Progenitor cell of endocrine pancreas (in vitro differentiated cells): ENCODE data around the gene CIB1. TPM values are rescaled to one million over a fixed set of nuclear protein-coding genes. Genes with fewer than 3 reads are reported as not detected.
A peak's percentile ranks its signal among the peaks of the same experiment; 100 is the strongest.

ENCODE experiments used
- DNase-seq: peaks from one replicate; pipeline ENCODE4 v3.0.0; 2021; ENCODE audit warnings: low spot score; ENCODE audit not compliant: unreplicated experiment
- H3K27ac Mint-ChIP-seq: 2 replicates; pipeline ENCODE4 v1.8.0; 2021; ENCODE audit warnings: mild to moderate bottlenecking, moderate library complexity, mixed read lengths
- H3K27me3 Mint-ChIP-seq: 2 replicates; pipeline ENCODE4 v1.8.0; 2021; ENCODE audit warnings: mixed read lengths
- H3K36me3 Mint-ChIP-seq: 2 replicates; pipeline ENCODE4 v1.8.0; 2022; ENCODE audit warnings: mixed read lengths; ENCODE audit not compliant: insufficient read depth
- H3K4me1 Mint-ChIP-seq: 2 replicates; pipeline ENCODE4 v1.8.0; 2021; ENCODE audit warnings: low read depth, mixed read lengths
- H3K4me3 Mint-ChIP-seq: 2 replicates; pipeline ENCODE4 v1.8.0; 2021; ENCODE audit warnings: low read depth, mild to moderate bottlenecking, moderate library complexity, mixed read lengths
- H3K9me3 Mint-ChIP-seq: 2 replicates; pipeline ENCODE4 v1.8.0; 2021; ENCODE audit warnings: low read depth, mixed read lengths
- total RNA-seq: library from RNA; stranded (reverse); gene quantifications from 2 replicates; pipeline ENCODE4 v1.2.1, GENCODE V29; 2021
- TF ChIP-seq, protein P1 (sequence below): fragments of 200-600 bp; sonication (generic); IDR thresholded peaks from one replicate; pipeline ENCODE4 v1.5.0; 2021; ENCODE audit warnings: antibody characterized with exemption, mild to moderate bottlenecking; ENCODE audit not compliant: unreplicated experiment

The CIB1 gene
- total RNA-seq, 1 donor from 2014 or later = 28.3 TPM

DNA sequence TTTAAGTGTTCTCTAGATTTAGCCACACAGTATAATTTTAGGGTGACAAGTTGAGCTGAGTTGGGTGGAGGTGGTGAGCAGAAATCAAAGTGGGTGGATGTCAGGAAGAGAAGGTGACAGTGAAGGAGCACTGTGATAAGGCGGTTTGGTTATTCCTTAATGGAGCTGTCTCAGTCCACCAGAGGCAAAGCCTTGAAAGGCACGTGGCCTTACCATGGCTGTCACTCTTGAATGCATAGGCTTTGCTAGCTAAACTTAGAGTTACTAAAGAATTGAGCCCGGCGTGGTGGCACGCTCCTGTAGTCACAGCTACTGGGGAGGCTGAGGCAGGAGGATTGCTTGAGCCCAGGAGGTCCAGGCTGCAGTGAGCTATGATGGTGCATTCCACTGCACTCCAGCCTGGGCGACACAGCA, 15.1 kb upstream of the CIB1 start:
- Mint-ChIP-seq H3K4me1 (no peaks in the 10 kb centered on the region), H3K36me3 (no peaks in the 10 kb centered on the region), H3K9me3 (no peaks in the 10 kb centered on the region), H3K27ac (peak overlapping the region; percentile 58), H3K27me3 (peaks cover 13% of the 10 kb centered on the region), H3K4me3 (peak overlapping the region; percentile 74)
- TF ChIP-seq, protein P1, sequence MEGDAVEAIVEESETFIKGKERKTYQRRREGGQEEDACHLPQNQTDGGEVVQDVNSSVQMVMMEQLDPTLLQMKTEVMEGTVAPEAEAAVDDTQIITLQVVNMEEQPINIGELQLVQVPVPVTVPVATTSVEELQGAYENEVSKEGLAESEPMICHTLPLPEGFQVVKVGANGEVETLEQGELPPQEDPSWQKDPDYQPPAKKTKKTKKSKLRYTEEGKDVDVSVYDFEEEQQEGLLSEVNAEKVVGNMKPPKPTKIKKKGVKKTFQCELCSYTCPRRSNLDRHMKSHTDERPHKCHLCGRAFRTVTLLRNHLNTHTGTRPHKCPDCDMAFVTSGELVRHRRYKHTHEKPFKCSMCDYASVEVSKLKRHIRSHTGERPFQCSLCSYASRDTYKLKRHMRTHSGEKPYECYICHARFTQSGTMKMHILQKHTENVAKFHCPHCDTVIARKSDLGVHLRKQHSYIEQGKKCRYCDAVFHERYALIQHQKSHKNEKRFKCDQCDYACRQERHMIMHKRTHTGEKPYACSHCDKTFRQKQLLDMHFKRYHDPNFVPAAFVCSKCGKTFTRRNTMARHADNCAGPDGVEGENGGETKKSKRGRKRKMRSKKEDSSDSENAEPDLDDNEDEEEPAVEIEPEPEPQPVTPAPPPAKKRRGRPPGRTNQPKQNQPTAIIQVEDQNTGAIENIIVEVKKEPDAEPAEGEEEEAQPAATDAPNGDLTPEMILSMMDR = no peak
- no peak for DNase-seq

DNA sequence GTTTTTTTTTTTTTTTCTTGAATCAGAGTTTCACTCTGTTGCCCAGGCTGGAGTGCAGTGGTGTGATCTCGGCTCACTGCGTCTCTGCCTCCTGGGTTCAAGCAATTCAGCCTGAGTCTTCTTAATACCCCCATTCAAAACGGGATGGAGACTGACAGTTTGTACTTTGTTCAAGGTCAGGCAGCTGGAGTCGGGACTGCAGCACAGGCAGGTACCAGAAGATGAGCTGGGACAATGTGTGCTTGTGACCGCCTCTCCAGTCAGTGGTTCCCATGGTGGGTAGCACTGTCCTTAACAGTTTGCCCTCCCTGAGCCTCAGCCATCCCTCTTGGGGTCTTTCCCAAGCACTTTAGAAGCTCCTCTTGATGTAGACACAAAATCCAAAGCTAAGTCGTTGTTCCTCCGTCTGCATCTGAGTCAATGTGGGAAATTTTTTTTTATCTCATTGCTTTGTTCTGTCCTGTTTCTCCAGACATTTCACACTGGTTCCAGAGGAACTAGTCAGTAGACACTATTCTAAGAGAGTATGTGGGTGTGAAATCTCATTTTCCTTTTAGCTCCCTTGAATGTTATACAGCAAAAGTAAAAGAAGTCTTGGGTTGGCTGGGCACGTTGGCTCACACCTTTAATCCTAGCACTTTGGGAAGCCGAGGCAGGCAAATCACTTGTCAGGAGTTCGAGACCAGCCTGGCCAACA, 10.3 kb upstream of the CIB1 start:
- Mint-ChIP-seq H3K36me3 (peaks cover 2% of the 10 kb centered on the region), H3K4me3 (no peak overlapping the region), H3K27me3 (peaks cover 3% of the 10 kb centered on the region), H3K4me1 (no peaks in the 10 kb centered on the region), H3K9me3 (no peaks in the 10 kb centered on the region), H3K27ac (no peak overlapping the region)
- TF ChIP-seq, protein P1 = no peak
- no peak for DNase-seq

DNA sequence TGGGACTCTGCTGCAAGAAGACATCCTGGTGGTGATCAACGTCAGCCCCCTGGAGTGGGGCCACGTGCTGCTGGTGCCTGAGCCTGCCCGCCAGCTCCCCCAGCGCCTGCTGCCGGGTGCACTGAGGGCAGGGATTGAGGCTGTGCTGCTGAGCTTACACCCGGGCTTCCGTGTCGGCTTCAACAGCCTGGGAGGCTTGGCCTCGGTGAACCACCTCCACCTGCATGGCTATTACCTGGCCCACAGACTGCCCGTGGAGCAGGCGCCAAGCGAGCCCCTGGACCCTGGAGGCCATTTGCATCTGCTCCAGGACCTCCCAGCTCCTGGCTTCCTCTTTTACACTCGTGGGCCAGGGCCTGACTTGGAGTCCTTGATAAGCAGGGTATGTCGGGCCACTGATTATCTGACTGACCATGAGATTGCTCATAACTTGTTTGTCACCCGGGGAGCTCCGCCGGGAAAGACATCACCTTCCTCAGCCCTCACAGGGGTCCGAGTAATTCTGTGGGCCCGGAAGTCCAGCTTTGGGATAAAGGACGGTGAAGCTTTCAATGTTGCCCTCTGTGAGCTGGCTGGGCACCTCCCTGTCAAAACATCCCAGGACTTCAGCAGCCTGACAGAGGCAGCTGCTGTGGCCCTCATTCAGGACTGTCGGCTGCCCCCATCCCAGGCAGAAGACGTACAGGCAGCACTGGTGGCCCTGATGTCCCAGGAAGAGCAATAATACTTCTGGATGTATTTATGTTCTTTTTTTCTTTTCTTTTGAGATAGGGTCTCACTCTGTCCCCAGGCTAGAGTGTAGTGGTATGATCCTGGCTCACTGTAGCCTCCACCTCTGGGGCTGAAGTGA, 7.8 kb upstream of the CIB1 start:
- TF ChIP-seq, protein P1 = no peak
- Mint-ChIP-seq H3K36me3 (peaks cover 6% of the 10 kb centered on the region), H3K4me3 (no peak overlapping the region), H3K4me1 (no peaks in the 10 kb centered on the region), H3K27ac (no peak overlapping the region), H3K9me3 (no peaks in the 10 kb centered on the region), H3K27me3 (peaks cover 3% of the 10 kb centered on the region)
- no peak for DNase-seq

DNA sequence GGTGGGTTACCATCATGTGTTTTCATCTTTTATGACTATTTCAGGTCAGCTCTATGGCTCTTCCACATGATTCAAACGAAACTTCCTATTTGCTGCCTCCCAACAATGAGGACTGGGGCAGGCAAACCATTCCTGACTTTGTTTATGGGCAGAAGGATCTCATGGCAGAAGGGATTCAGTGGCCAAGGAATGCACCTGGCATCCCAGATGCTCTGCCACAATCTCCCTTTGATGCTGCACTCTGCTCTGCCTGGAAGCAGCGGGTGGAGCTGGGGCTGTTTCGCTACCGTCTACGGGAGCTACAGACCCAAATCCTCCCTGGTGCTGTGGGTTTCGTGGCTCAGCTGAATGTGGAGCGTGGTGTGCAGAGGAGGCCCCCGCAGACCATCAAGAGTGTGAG, 7.1 kb upstream of the CIB1 start:
- H3K9me3 Mint-ChIP-seq = no peaks in the 10 kb centered on the region
- TF ChIP-seq, protein P1 = no peak
- DNase-seq = no peak
- no peak overlapping the region for H3K27ac Mint-ChIP-seq
- no peaks in the 10 kb centered on the region for H3K4me1 Mint-ChIP-seq
- no peak overlapping the region for H3K4me3 Mint-ChIP-seq
- H3K36me3 Mint-ChIP-seq = peaks cover 6% of the 10 kb centered on the region
- no peaks in the 10 kb centered on the region for H3K27me3 Mint-ChIP-seq

DNA sequence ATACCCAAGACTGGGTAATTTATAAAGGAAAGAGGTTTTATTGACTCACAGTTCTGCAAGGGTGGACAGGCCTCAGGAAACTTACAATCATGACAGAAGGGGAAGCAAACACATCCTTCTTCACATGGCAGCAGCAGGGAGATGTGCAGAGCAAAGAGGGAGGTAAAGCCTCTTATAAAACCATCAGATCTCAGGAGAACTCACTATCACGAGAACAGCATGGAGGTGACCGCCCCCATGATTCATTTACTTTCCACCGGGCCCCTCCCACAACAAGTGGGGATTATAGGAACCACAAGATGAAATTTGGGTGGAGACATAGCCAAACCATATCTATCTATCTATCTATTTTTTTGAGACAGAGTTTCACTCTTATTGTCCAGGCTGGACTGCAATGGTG, 5.6 kb upstream of the CIB1 start:
- Mint-ChIP-seq H3K4me1 (peaks cover 6% of the 10 kb centered on the region), H3K27me3 (no peaks in the 10 kb centered on the region), H3K36me3 (peaks cover 6% of the 10 kb centered on the region), H3K9me3 (no peaks in the 10 kb centered on the region), H3K27ac (no peak overlapping the region), H3K4me3 (no peak overlapping the region)
- DNase-seq = no peak
- TF ChIP-seq, protein P1 = no peak
